Skeletal muscle satellite cell (primary cell): ENCODE results near the gene ECM1.

Experiments used
- H3K27me3 ChIP-seq: 2 replicates; pipeline ENCODE4 v1.7.0; 2013; ENCODE audit warnings: low read length; ENCODE audit not compliant: control insufficient read depth, insufficient read depth
- H3K36me3 ChIP-seq: 2 replicates; pipeline ENCODE4 v1.7.0; 2013; ENCODE audit warnings: mild to moderate bottlenecking, control low read depth, low read length; ENCODE audit not compliant: insufficient read depth
- H3K4me1 ChIP-seq: 2 replicates; pipeline ENCODE4 v1.7.0; 2013; ENCODE audit warnings: low read length; ENCODE audit not compliant: control insufficient read depth, insufficient read depth
- H3K4me2 ChIP-seq: 2 replicates; pipeline ENCODE4 v1.7.0; 2013; ENCODE audit warnings: mild to moderate bottlenecking, low read length
- H3K4me3 ChIP-seq: 2 replicates; pipeline ENCODE4 v1.7.0; 2013; ENCODE audit warnings: low read length
- H3K9ac ChIP-seq: 2 replicates; pipeline ENCODE4 v1.7.0; 2013; ENCODE audit warnings: mild to moderate bottlenecking, low read depth, low read length, moderate library complexity
- H3K9me3 ChIP-seq: replicated peaks from 2 replicates; pipeline ENCODE4 v1.7.0; 2013; ENCODE audit warnings: mild to moderate bottlenecking, control low read depth, low read length

Gene ECM1

GRCh38 chr1:150555198-150555970 lies 47.5 kb downstream of the ECM1 start:
- no peaks in the 10 kb centered on the region for H3K9me3 ChIP-seq
- no peak overlapping the region for H3K4me2 ChIP-seq
- H3K4me1 ChIP-seq, result peaks cover 38% of the 10 kb centered on the region
- no peak overlapping the region for H3K9ac ChIP-seq
- H3K4me3 ChIP-seq, result no peak overlapping the region
- H3K27me3 ChIP-seq, result no peaks in the 10 kb centered on the region
- H3K36me3 ChIP-seq, result peaks cover 3% of the 10 kb centered on the region

- H3K36me3 ChIP-seq, result peaks cover 3% of the 10 kb centered on the region
- H3K4me2 ChIP-seq, result no peak overlapping the region
- H3K9me3 ChIP-seq, result no peaks in the 10 kb centered on the region
- no peaks in the 10 kb centered on the region for H3K27me3 ChIP-seq
- peaks cover 34% of the 10 kb centered on the region for H3K4me1 ChIP-seq
- no peak overlapping the region for H3K9ac ChIP-seq
- H3K4me3 ChIP-seq, result no peak overlapping the region
These were observed 48.3 kb downstream of the ECM1 start for GRCh38 chr1:150555971-150556865.

- H3K27me3 ChIP-seq, result no peaks in the 10 kb centered on the region
- H3K9me3 ChIP-seq, result no peaks in the 10 kb centered on the region
- no peak overlapping the region for H3K4me2 ChIP-seq
- no peak overlapping the region for H3K9ac ChIP-seq
- H3K4me1 ChIP-seq, result peaks cover 32% of the 10 kb centered on the region
- no peak overlapping the region for H3K4me3 ChIP-seq
- peaks cover 3% of the 10 kb centered on the region for H3K36me3 ChIP-seq
These were observed 49.2 kb downstream of the ECM1 start for GRCh38 chr1:150557065-150557600.

- H3K4me2 ChIP-seq, result no peak overlapping the region
- no peak overlapping the region for H3K9ac ChIP-seq
- H3K9me3 ChIP-seq, result no peaks in the 10 kb centered on the region
- no peak overlapping the region for H3K4me3 ChIP-seq
- peaks cover 33% of the 10 kb centered on the region for H3K4me1 ChIP-seq
- H3K27me3 ChIP-seq, result no peaks in the 10 kb centered on the region
- H3K36me3 ChIP-seq, result peaks cover 3% of the 10 kb centered on the region
These were observed 49.9 kb downstream of the ECM1 start for GRCh38 chr1:150557813-150558212.

GRCh38 chr1:150558303-150558704 lies 50.4 kb downstream of the ECM1 start:
- H3K9ac ChIP-seq, result no peak overlapping the region
- H3K27me3 ChIP-seq, result no peaks in the 10 kb centered on the region
- H3K4me1 ChIP-seq, result peaks cover 33% of the 10 kb centered on the region
- H3K9me3 ChIP-seq, result no peaks in the 10 kb centered on the region
- no peak overlapping the region for H3K4me3 ChIP-seq
- H3K36me3 ChIP-seq, result peaks cover 3% of the 10 kb centered on the region
- no peak overlapping the region for H3K4me2 ChIP-seq

GRCh38 chr1:150558761-150559655 lies 51.1 kb downstream of the ECM1 start:
- Histone ChIP-seq H3K9ac (no peak overlapping the region), H3K4me1 (peaks cover 35% of the 10 kb centered on the region), H3K36me3 (peaks cover 3% of the 10 kb centered on the region), H3K4me3 (no peak overlapping the region), H3K27me3 (no peaks in the 10 kb centered on the region), H3K4me2 (no peak overlapping the region), H3K9me3 (no peaks in the 10 kb centered on the region)

DNA sequence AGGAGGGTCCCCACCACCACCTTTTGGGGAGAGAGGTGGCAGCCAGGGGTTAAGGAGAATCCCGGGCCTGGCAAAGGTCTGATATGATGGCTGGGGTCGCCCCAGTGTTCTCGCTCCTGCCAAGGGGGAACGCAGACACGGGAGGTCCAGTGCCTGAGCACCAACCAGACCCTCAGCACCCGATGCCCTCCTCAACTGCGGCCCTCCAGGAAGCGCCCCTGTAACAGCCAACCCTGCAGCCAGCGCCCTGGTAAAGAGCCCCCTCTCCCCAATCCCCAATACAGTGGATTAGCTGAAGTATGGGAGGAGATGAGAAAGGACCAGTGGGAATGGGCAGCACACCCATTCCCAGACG lies 51.7 kb downstream of the ECM1 start:
- no peak overlapping the region for H3K4me3 ChIP-seq
- no peak overlapping the region for H3K9ac ChIP-seq
- H3K4me2 ChIP-seq, result no peak overlapping the region
- H3K9me3 ChIP-seq, result no peaks in the 10 kb centered on the region
- H3K27me3 ChIP-seq, result no peaks in the 10 kb centered on the region
- peaks cover 42% of the 10 kb centered on the region for H3K4me1 ChIP-seq
- peaks cover 3% of the 10 kb centered on the region for H3K36me3 ChIP-seq

DNA sequence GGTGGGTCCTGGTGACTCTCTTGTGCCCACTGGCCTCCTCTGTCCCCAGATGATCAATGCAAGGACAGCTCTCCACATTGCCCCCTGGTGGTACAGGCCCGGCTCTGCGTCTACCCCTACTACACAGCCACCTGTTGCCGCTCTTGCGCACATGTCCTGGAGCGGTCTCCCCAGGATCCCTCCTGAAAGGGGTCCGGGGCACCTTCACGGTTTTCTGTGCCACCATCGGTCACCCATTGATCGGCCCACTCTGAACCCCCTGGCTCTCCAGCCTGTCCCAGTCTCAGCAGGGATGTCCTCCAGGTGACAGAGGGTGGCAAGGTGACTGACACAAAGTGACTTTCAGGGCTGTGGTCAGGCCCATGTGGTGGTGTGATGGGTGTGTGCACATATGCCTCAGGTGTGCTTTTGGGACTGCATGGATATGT lies 52.1 kb downstream of the ECM1 start:
- Histone ChIP-seq H3K9me3 (no peaks in the 10 kb centered on the region), H3K4me2 (peak overlapping the region; percentile 85), H3K36me3 (peaks cover 3% of the 10 kb centered on the region), H3K27me3 (no peaks in the 10 kb centered on the region), H3K4me1 (peaks cover 45% of the 10 kb centered on the region), H3K9ac (peak overlapping the region; percentile 97), H3K4me3 (peak overlapping the region; percentile 74)

DNA sequence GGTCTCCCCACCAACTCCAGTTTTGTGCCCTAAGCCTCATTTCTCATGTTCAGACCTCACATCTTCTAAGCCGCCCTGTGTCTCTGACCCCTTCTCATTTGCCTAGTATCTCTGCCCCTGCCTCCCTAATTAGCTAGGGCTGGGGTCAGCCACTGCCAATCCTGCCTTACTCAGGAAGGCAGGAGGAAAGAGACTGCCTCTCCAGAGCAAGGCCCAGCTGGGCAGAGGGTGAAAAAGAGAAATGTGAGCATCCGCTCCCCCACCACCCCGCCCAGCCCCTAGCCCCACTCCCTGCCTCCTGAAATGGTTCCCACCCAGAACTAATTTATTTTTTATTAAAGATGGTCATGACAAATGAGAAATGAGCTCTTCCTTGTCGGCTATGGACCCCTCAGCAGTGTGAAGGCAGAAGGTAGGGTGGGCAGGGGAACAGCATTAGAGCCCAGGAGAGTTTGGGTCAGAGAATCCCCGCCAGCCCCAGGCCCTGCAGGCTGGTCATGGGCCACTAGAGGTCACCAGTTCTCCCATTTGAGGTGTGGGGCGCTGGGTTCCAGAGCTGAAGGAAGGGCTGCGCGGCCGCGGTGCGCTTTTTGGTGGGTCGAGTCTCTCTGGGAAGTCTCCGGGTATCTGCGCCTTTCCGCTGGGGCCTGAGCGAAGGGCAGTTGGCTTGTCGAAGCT lies 52.8 kb downstream of the ECM1 start:
- peak overlapping the region; percentile 97 for H3K9ac ChIP-seq
- H3K4me2 ChIP-seq, result peak overlapping the region; percentile 85
- H3K36me3 ChIP-seq, result no peaks in the 10 kb centered on the region
- peak overlapping the region; percentile 74 for H3K4me3 ChIP-seq
- H3K27me3 ChIP-seq, result no peaks in the 10 kb centered on the region
- H3K9me3 ChIP-seq, result no peaks in the 10 kb centered on the region
- H3K4me1 ChIP-seq, result peaks cover 49% of the 10 kb centered on the region

GRCh38 chr1:150561254-150561973 lies 53.5 kb downstream of the ECM1 start:
- Histone ChIP-seq H3K4me2 (peak overlapping the region; percentile 87), H3K27me3 (no peaks in the 10 kb centered on the region), H3K9me3 (no peaks in the 10 kb centered on the region), H3K36me3 (no peaks in the 10 kb centered on the region), H3K9ac (peak overlapping the region; percentile 97), H3K4me1 (peaks cover 52% of the 10 kb centered on the region), H3K4me3 (peak overlapping the region; percentile 74)
